ENCODE measurements around the gene NAV2.

Gene NAV2

DNA sequence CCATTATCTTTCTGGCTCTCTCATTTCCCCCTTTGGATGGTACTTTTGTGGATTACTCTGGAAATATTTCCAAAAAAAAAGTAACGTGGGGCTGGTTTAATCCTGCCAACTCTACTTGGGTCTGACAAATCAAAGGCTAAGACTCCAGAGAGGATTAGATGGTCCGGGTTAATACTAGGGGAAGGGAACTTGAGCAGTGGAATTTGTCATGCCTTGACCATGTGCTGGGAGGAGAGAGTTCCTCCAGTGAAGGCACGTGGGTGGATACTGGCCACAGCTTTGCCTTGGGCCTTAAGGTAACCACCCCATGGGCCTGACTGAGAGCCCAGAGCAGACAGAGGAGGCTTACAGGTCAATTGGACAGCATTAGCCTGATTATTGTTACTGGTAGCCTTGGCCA is 120.3 kb downstream of the NAV2 start:
- H3K9me3 ChIP-seq (replicated peaks; ENCODE audit: insufficient read depth, low read length), result no peaks in the 10 kb centered on the region
- no peak overlapping the region for H3K4me2 ChIP-seq (ENCODE audit: low read depth, low read length)
- H3K9ac ChIP-seq (ENCODE audit: low read length), result no peak overlapping the region
- no peak for DNase-seq
- H3K27me3 ChIP-seq (replicated peaks; ENCODE audit: insufficient read depth, low read length), result no peaks in the 10 kb centered on the region
- no peaks in the 10 kb centered on the region for H3K4me1 ChIP-seq (ENCODE audit: low read length)
- TF ChIP-seq EZH2 (optimal IDR thresholded peaks at IDR 0.05; ENCODE audit: low read depth, low read length) (no peak), EZH2phosphoT487 (IDR thresholded peaks at IDR 0.05; ENCODE audit: low read length) (no peak), CTCF (IDR thresholded peaks at IDR 0.05; ENCODE audit: low read length) (no peak)
- no peaks in the 10 kb centered on the region for H3K9me2 ChIP-seq (replicated peaks; ENCODE audit: insufficient read depth, low read length)
- no peaks in the 10 kb centered on the region for H3F3A ChIP-seq (ENCODE audit: insufficient read depth, low read length)
- H3K36me3 ChIP-seq (replicated peaks; ENCODE audit: insufficient read depth, low read length), result no peaks in the 10 kb centered on the region
- H3K79me2 ChIP-seq (ENCODE audit: low read length), result no peaks in the 10 kb centered on the region
- H2AFZ ChIP-seq (ENCODE audit: low read length), result no peak overlapping the region
- no peaks in the 10 kb centered on the region for H4K20me1 ChIP-seq (ENCODE audit: insufficient read depth, low read length)
- no peak overlapping the region for H3K27ac ChIP-seq (ENCODE audit: low read length)
- H3K4me3 ChIP-seq (ENCODE audit: low read length), result no peak overlapping the region

GRCh38 chr11:19834771-19835170 is 122.1 kb downstream of the NAV2 start:
- Histone ChIP-seq H3K27me3 (replicated peaks; ENCODE audit: insufficient read depth, low read length) (no peaks in the 10 kb centered on the region), H3K9me2 (replicated peaks; ENCODE audit: insufficient read depth, low read length) (no peaks in the 10 kb centered on the region), H3K27ac (ENCODE audit: low read length) (no peak overlapping the region), H3K9me3 (replicated peaks; ENCODE audit: insufficient read depth, low read length) (no peaks in the 10 kb centered on the region), H3K4me2 (ENCODE audit: low read depth, low read length) (no peak overlapping the region), H4K20me1 (ENCODE audit: insufficient read depth, low read length) (no peaks in the 10 kb centered on the region), H2AFZ (ENCODE audit: low read length) (no peak overlapping the region), H3K9ac (ENCODE audit: low read length) (no peak overlapping the region), H3K79me2 (ENCODE audit: low read length) (no peaks in the 10 kb centered on the region), H3K4me1 (ENCODE audit: low read length) (no peaks in the 10 kb centered on the region), H3K4me3 (ENCODE audit: low read length) (no peak overlapping the region), H3F3A (ENCODE audit: insufficient read depth, low read length) (no peaks in the 10 kb centered on the region), H3K36me3 (replicated peaks; ENCODE audit: insufficient read depth, low read length) (no peaks in the 10 kb centered on the region)
- no peak for TF ChIP-seq CTCF (IDR thresholded peaks at IDR 0.05; ENCODE audit: low read length)
- no peak for TF ChIP-seq EZH2phosphoT487 (IDR thresholded peaks at IDR 0.05; ENCODE audit: low read length)
- TF ChIP-seq EZH2 (optimal IDR thresholded peaks at IDR 0.05; ENCODE audit: low read depth, low read length), result no peak
- DNase-seq, result no peak

DNA sequence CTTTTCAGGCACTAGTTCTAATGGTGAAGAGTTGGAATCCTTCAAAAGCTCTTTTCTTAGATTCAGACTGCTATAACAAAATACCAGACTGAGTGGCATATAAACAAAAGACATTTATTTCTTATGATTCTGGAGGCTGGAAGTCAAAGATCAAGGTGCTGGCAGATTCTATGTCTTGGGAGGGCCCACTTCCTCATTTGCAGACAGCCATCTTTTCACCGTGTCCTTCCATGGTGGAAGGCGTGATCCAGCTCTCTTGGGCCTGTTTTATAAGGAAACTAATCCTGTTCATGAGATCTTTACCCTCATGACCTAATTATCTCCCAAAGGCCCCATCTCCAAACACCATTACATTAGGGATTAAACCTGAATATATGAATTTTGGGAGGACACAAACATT is 124.0 kb downstream of the NAV2 start:
- no peak overlapping the region for H3K27ac ChIP-seq (ENCODE audit: low read length)
- no peaks in the 10 kb centered on the region for H3K9me3 ChIP-seq (replicated peaks; ENCODE audit: insufficient read depth, low read length)
- DNase-seq, result no peak
- no peak for TF ChIP-seq EZH2 (optimal IDR thresholded peaks at IDR 0.05; ENCODE audit: low read depth, low read length)
- TF ChIP-seq CTCF (IDR thresholded peaks at IDR 0.05; ENCODE audit: low read length), result no peak
- no peak for TF ChIP-seq EZH2phosphoT487 (IDR thresholded peaks at IDR 0.05; ENCODE audit: low read length)
- H3K9ac ChIP-seq (ENCODE audit: low read length), result no peak overlapping the region
- no peaks in the 10 kb centered on the region for H4K20me1 ChIP-seq (ENCODE audit: insufficient read depth, low read length)
- H3K4me2 ChIP-seq (ENCODE audit: low read depth, low read length), result no peak overlapping the region
- no peak overlapping the region for H3K4me3 ChIP-seq (ENCODE audit: low read length)
- H3F3A ChIP-seq (ENCODE audit: insufficient read depth, low read length), result no peaks in the 10 kb centered on the region
- H3K36me3 ChIP-seq (replicated peaks; ENCODE audit: insufficient read depth, low read length), result no peaks in the 10 kb centered on the region
- H3K4me1 ChIP-seq (ENCODE audit: low read length), result no peaks in the 10 kb centered on the region
- H3K27me3 ChIP-seq (replicated peaks; ENCODE audit: insufficient read depth, low read length), result no peaks in the 10 kb centered on the region
- H3K9me2 ChIP-seq (replicated peaks; ENCODE audit: insufficient read depth, low read length), result no peaks in the 10 kb centered on the region
- no peak overlapping the region for H2AFZ ChIP-seq (ENCODE audit: low read length)
- H3K79me2 ChIP-seq (ENCODE audit: low read length), result no peaks in the 10 kb centered on the region
